Measurements from ENCODE around the gene PRSS12. TPM values are rescaled to one million over a fixed set of nuclear protein-coding genes. Genes with fewer than 3 reads are reported as not detected.

Gene PRSS12
- total RNA-seq, 1 experiment from 2014 or later = 5.4 TPM

DNA sequence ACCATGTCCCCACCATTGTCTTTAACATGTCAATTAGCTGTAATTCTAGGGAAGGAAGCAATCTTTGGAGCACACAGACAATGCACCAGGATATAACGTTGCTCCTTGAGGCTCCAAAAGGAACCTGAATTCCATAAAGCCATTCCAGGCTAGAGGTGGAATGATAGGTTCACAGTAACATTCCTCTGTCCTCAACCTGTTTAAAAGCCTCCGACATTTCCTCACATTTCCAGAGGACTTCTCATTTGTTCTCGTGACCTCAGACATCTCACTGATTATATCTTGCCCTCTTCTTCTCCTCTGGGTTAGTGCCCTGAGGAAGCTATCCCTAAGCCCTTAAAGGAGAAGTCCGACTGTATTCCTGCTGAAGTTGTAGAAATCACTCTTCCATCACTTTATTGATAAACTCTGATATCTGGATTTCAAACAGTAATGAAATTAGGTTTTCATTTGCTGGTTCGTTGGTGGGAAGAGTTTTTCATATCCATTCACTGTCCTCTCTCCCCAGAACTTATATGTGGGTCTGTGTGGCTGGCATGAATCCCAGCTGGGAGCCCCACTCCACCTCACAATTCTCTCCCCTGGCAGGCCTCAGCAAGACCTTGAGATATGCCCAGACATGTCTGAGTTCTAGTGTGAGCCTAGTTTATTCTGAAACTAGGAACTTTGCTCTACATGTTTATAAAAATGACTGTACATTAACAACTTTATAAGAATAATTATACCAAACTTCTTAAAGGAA is 44.2 kb upstream of the PRSS12 start:
- Mint-ChIP-seq H3K4me3 (no peak overlapping the region), H3K4me1 (peaks cover 48 to 52% of the 10 kb centered on the region in 2 experiments), H3K9me3 (peaks cover 5% of the 10 kb centered on the region in 2 experiments; a peak in 4 of 5 replicates), H3K36me3 (ENCODE audit: insufficient read depth in 1 of 3, low read depth in 3 of 3) (peaks cover 1 to 5% (median 3%) of the 10 kb centered on the region in 3 experiments; a peak in 2 of 7 replicates), H3K27me3 (ENCODE audit: low read depth) (peaks cover 5% of the 10 kb centered on the region), H3K27ac (peak overlapping the region in 1 of 3 experiments; percentile 78; a peak in 2 of 7 replicates)
- no peak overlapping the region for H3K27ac ChIP-seq (ENCODE audit: insufficient read length, low read depth, low read length)
- H3K14ac ChIP-seq (ENCODE audit: insufficient read depth, low read length) = no peak overlapping the region
- H3K23me2 ChIP-seq (ENCODE audit: insufficient read length, low read depth, low read length, poor library complexity, severe bottlenecking) = no peaks in the 10 kb centered on the region
- H3K79me2 ChIP-seq (ENCODE audit: insufficient read depth, low read length) = no peaks in the 10 kb centered on the region
- no peak for TF ChIP-seq CTCF (conservative IDR thresholded peaks at IDR 0.05)
- no peak overlapping the region for H3K9ac ChIP-seq (ENCODE audit: extremely low read depth, insufficient read length, low read length)
- H2BK15ac ChIP-seq (ENCODE audit: low read depth, low read length) = no peak overlapping the region
- H2AFZ ChIP-seq (ENCODE audit: low read length) = no peak overlapping the region
- no peaks in the 10 kb centered on the region for H3K27me3 ChIP-seq (ENCODE audit: insufficient read depth, low read length)
- no peak overlapping the region for H3K23ac ChIP-seq (ENCODE audit: insufficient read length, low read depth, low read length)
- H4K5ac ChIP-seq (ENCODE audit: insufficient read length, low read depth, low read length) = no peak overlapping the region
- H4K20me1 ChIP-seq (ENCODE audit: control insufficient read depth, insufficient read depth, insufficient read length) = no peaks in the 10 kb centered on the region
- H3K18ac ChIP-seq (ENCODE audit: insufficient read length, low read depth, low read length) = no peak overlapping the region
- no peak overlapping the region for H2BK20ac ChIP-seq (ENCODE audit: low read depth, low read length, poor library complexity, severe bottlenecking)
- H3K56ac ChIP-seq (ENCODE audit: insufficient read length, low read depth, low read length) = no peak overlapping the region
- DNase-seq = no peak
- no peak overlapping the region for H3K4ac ChIP-seq (ENCODE audit: low read depth, low read length)
- no peak overlapping the region for H2BK12ac ChIP-seq (ENCODE audit: insufficient read length, low read depth, low read length)
- no peak overlapping the region for H3T11ph ChIP-seq (ENCODE audit: low read length)
- no peaks in the 10 kb centered on the region for H3K9me3 ChIP-seq (ENCODE audit: control insufficient read depth, low read depth, low read length)
- no CpG with 5 or more reads among the region's 5 CpGs for WGBS (ENCODE audit: extremely low coverage, insufficient read length, low lambda C conversion rate)
- H4K91ac ChIP-seq (ENCODE audit: insufficient read length, low read depth, low read length) = no peak overlapping the region
- peaks cover 11% of the 10 kb centered on the region for H3K4me1 ChIP-seq (ENCODE audit: insufficient read depth, low read length)
- H3K4me2 ChIP-seq (ENCODE audit: insufficient read depth, insufficient read length, low read length) = no peak overlapping the region
- H4K8ac ChIP-seq (replicated peaks; ENCODE audit: insufficient read length, low read depth, low read length) = no peak overlapping the region
- no peaks in the 10 kb centered on the region for H3K79me1 ChIP-seq (ENCODE audit: insufficient read depth, low read depth, low read length, poor library complexity, severe bottlenecking)
- no peak overlapping the region for H2BK120ac ChIP-seq (ENCODE audit: low read depth, low read length, poor library complexity, severe bottlenecking)
- H2AK5ac ChIP-seq (ENCODE audit: insufficient read length, low read length) = no peak overlapping the region
- no peak overlapping the region for H2BK5ac ChIP-seq (ENCODE audit: insufficient read length, low read length)
